ENCODE measurements around the gene CUX1. TPM values are rescaled to one million over a fixed set of nuclear protein-coding genes. Genes with fewer than 3 reads are reported as not detected.

CUX1 gene
- total and polyA plus RNA-seq, 9 donors = 42.2 to 151 (median 126) TPM

DNA sequence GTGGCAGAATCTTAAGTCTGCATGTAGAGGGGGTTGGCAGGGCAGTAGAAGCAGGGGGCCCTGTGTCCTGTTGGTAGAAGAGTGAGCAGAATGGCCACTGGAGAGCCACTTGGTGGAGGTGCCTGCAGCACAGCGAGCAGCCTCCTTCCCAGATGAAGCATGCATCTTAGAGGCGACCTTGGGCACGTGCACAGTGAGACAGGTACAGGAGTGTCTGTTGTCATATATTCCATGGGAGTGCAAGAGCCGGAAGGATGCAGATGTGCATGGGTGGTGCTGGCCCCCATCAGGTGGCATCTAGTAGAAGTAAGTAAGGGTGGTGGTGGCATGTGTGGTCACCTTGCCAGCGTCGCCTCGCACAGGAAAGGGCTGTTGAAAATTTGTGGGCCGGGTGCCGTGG, 53.9 kb downstream of the CUX1 start:
- Histone ChIP-seq H3K9me3 (no peaks in the 10 kb centered on the region), H3K4me3 (no peak overlapping the region), H3K36me3 (no peaks in the 10 kb centered on the region), H3K27ac (no peak overlapping the region), H3K4me1 (ENCODE audit: insufficient read depth) (peaks cover 22% of the 10 kb centered on the region), H3K27me3 (no peaks in the 10 kb centered on the region)
- intact Hi-C loops (cut with DNase I) = loop anchor here in 1 of 4 donors (10.0 kb wide), 1 partner anchor 57 kb away; the partner anchor contains the start of gene CUX1
- WGBS, 3 donors = 94 to 96% (median 95%) methylated on average over 9 of the region's 9 CpGs
- no peak for TF ChIP-seq EP300 (IDR thresholded peaks at IDR 0.05)
- no peak for DNase-seq

DNA sequence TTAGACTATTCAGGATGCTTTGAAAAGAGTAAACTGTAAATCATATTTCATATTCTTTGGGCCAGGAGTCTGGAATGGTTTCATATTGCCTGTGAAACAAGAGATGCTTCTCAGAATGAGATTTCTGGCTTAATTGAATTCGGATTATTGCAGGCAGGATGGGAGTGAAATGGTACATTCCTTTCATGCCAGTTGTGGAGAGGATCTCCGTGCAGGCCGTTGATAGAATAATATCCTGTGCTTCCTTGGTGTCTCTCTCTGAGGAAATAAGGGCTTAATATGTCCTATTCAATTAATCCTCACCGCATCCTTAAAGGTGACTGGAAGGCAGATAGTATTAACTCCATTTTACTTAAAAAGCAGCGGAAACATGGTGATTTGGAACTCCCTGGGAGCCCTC, 56.6 kb downstream of the CUX1 start:
- intact Hi-C loops (cut with DNase I) = loop anchor here in 1 of 4 donors (10.0 kb wide), 1 partner anchor 59 kb away; the partner anchor contains the start of gene CUX1
- Histone ChIP-seq H3K9me3 (no peaks in the 10 kb centered on the region), H3K4me1 (ENCODE audit: insufficient read depth) (peaks cover 19% of the 10 kb centered on the region), H3K4me3 (no peak overlapping the region), H3K36me3 (no peaks in the 10 kb centered on the region), H3K27ac (no peak overlapping the region), H3K27me3 (no peaks in the 10 kb centered on the region)
- WGBS, 3 donors = 37 to 43% (median 42%) methylated on average over 5 of the region's 5 CpGs
- DNase-seq = no peak
- TF ChIP-seq EP300 (IDR thresholded peaks at IDR 0.05) (no peak), POLR2A (IDR thresholded peaks at IDR 0.05) (no peak)
- TF ChIP-seq, protein P1, sequence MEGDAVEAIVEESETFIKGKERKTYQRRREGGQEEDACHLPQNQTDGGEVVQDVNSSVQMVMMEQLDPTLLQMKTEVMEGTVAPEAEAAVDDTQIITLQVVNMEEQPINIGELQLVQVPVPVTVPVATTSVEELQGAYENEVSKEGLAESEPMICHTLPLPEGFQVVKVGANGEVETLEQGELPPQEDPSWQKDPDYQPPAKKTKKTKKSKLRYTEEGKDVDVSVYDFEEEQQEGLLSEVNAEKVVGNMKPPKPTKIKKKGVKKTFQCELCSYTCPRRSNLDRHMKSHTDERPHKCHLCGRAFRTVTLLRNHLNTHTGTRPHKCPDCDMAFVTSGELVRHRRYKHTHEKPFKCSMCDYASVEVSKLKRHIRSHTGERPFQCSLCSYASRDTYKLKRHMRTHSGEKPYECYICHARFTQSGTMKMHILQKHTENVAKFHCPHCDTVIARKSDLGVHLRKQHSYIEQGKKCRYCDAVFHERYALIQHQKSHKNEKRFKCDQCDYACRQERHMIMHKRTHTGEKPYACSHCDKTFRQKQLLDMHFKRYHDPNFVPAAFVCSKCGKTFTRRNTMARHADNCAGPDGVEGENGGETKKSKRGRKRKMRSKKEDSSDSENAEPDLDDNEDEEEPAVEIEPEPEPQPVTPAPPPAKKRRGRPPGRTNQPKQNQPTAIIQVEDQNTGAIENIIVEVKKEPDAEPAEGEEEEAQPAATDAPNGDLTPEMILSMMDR (IDR thresholded peaks at IDR 0.05) = no peak

DNA sequence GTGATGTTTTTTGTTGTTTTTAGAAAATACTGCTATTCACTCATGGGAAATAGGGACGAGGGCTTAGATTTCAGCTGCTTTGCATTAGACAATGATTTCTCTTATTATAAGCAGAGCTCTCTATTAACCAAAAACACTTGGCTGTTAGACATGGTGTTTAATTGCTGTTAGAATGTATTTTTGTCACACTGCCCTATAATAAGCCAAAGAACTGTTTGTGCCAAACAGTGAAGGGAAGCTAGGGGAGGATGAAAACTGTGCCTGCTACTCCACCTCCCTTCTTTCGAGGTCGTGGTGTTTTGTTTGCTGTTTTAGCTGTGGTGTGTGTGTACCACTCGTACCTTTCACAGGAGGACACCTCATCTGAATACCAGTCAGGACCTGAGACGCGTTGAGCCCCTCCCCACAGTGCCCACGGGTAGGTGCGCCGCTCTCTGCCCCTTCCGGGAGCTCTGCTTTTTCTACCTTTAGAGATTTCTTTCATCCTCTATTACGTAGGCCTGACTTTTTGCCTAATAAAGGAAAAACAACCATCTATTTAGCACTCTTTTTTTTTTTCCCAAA, 57.9 kb downstream of the CUX1 start:
- WGBS, 3 donors = 57 to 62% (median 59%) methylated on average over 11 of the region's 11 CpGs
- Histone ChIP-seq H3K36me3 (no peaks in the 10 kb centered on the region), H3K27me3 (no peaks in the 10 kb centered on the region), H3K4me3 (no peak overlapping the region), H3K27ac (no peak overlapping the region), H3K9me3 (no peaks in the 10 kb centered on the region), H3K4me1 (ENCODE audit: insufficient read depth) (peaks cover 8% of the 10 kb centered on the region)
- no peak for DNase-seq
- intact Hi-C loops (cut with DNase I) = loop anchor here in 1 of 4 donors (10.0 kb wide), 1 partner anchor 61 kb away; the partner anchor contains the start of gene CUX1
- TF ChIP-seq EP300 (IDR thresholded peaks at IDR 0.05) (no peak), POLR2A (IDR thresholded peaks at IDR 0.05) (no peak)
- TF ChIP-seq, protein P1 (IDR thresholded peaks at IDR 0.05) = no peak

DNA sequence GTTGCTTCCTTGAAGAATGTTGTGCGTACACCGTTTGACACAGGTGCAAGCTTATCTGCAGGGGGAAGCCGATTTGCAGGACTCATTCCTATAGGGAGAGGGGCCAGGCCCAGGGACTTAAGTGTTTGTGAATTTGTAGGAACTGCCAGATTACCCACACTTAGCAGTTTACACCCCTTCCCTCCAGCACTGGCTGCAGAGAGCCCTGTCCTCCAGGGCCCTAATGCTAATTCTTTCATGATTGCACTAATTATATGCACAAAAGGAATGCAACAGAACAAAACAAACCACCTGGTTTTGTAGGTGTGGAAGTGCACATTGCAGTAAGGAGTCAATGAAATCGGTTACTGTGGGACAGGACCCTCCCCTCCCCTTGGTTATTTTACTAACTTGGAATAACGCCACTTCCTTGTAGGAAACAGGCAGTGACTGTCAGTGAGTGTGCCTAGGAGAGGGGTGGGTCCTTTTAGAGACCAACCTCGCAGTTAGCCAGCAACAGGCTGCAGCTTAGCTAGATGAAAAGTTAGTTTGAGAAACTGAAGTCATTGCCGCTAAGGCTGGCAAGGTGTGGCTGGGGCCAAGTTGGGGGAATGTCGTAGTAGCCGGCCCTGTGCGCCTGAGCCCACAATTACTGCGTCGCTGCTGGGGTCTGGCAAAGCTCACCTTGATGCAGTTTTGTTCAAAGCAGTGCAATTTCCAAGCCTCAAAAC, 60.6 kb downstream of the CUX1 start:
- no peak overlapping the region for H3K27ac ChIP-seq
- intact Hi-C loops (cut with DNase I) = loop anchor here in 1 of 4 donors (10.0 kb wide), 1 partner anchor 63 kb away; the partner anchor contains the start of gene CUX1
- no peaks in the 10 kb centered on the region for H3K27me3 ChIP-seq
- H3K9me3 ChIP-seq = no peaks in the 10 kb centered on the region
- DNase-seq = no peak
- H3K4me1 ChIP-seq (ENCODE audit: insufficient read depth) = peaks cover 16% of the 10 kb centered on the region
- 88 to 91% (median 90%) methylated on average over 12 of the region's 12 CpGs for WGBS, 3 donors
- no peaks in the 10 kb centered on the region for H3K36me3 ChIP-seq
- H3K4me3 ChIP-seq = no peak overlapping the region
- no peak for TF ChIP-seq EP300 (IDR thresholded peaks at IDR 0.05)
- TF ChIP-seq, protein P1 (IDR thresholded peaks at IDR 0.05) = no peak
- no peak for TF ChIP-seq POLR2A (IDR thresholded peaks at IDR 0.05)

DNA sequence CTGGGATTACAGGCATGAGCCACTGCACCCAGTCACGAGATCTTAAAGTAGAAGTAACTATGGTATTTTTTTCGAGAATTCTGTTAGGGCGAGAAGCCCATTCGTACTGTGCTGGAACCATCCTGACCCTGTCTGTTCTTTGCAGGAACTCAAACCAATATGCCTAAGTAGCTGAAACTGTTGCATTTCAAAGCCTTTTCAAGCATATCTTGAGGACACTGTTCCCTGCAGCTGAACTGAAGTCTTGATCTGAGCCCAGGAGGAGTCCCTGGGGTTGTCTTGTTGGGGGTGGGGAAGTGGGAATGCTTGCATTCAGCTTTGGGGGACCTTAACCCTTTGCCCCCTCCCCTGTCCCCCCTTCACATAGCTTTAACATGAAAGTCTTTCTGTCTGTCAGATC, 61.5 kb downstream of the CUX1 start:
- intact Hi-C loops (cut with DNase I) = loop anchor here in 1 of 4 donors (10.0 kb wide), 1 partner anchor 64 kb away; the partner anchor contains the start of gene CUX1
- no peak overlapping the region for H3K27ac ChIP-seq

More for the DNA sequence above, 61.5 kb downstream of the CUX1 start:
- 96 to 99% (median 98%) methylated on average over 4 of the region's 4 CpGs for WGBS, 3 donors
- H3K4me3 ChIP-seq = no peak overlapping the region
- no peaks in the 10 kb centered on the region for H3K9me3 ChIP-seq
- H3K4me1 ChIP-seq (ENCODE audit: insufficient read depth) = peaks cover 18% of the 10 kb centered on the region
- no peaks in the 10 kb centered on the region for H3K27me3 ChIP-seq
- no peak for TF ChIP-seq POLR2A (IDR thresholded peaks at IDR 0.05)
- TF ChIP-seq EP300 (IDR thresholded peaks at IDR 0.05) = no peak
- TF ChIP-seq, protein P1 (IDR thresholded peaks at IDR 0.05) = no peak
- no peaks in the 10 kb centered on the region for H3K36me3 ChIP-seq
- DNase-seq = no peak

Data from ovary (tissue), 9 donors.